ENCODE results near the gene SH3BGRL.

- TF ChIP-seq, protein P1, sequence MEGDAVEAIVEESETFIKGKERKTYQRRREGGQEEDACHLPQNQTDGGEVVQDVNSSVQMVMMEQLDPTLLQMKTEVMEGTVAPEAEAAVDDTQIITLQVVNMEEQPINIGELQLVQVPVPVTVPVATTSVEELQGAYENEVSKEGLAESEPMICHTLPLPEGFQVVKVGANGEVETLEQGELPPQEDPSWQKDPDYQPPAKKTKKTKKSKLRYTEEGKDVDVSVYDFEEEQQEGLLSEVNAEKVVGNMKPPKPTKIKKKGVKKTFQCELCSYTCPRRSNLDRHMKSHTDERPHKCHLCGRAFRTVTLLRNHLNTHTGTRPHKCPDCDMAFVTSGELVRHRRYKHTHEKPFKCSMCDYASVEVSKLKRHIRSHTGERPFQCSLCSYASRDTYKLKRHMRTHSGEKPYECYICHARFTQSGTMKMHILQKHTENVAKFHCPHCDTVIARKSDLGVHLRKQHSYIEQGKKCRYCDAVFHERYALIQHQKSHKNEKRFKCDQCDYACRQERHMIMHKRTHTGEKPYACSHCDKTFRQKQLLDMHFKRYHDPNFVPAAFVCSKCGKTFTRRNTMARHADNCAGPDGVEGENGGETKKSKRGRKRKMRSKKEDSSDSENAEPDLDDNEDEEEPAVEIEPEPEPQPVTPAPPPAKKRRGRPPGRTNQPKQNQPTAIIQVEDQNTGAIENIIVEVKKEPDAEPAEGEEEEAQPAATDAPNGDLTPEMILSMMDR (IDR thresholded peaks at IDR 0.05; ENCODE audit: borderline replicate concordance, extremely low read depth, low read length, poor library complexity, severe bottlenecking) = no peak
- no peak for TF ChIP-seq EZH2 (IDR thresholded peaks at IDR 0.05; ENCODE audit: borderline replicate concordance, low read depth, low read length, severe bottlenecking)
Observed at GRCh38 chrX:81338924-81339323, 137.0 kb downstream of the SH3BGRL start.
